Fibroblast of lung (primary cell): ENCODE measurements around the gene SLC19A3.

Experiments
- EZH2 ChIP-seq: IDR thresholded peaks from 2 replicates; pipeline ENCODE4 v1.5.1; 2012; ENCODE audit warnings: low read length, control low read depth, mild to moderate bottlenecking; ENCODE audit errors: missing control alignments
- TF ChIP-seq, protein P1 (sequence below), 2 donors: IDR thresholded peaks in 1 of 2; conservative IDR thresholded peaks in 1 of 2; 1 replicate in 1 of 2; 2 replicates in 1 of 2; pipeline ENCODE4 v1.5.1; 2011 to 2012; ENCODE audit warnings: low read length in 2 of 2, control low read depth in 1 of 2, inconsistent platforms in 1 of 2, low read depth in 1 of 2, mild to moderate bottlenecking in 1 of 2

GRCh38 chr2:227653419-227653818, 64.4 kb downstream of the SLC19A3 start:
- TF ChIP-seq, protein P1, sequence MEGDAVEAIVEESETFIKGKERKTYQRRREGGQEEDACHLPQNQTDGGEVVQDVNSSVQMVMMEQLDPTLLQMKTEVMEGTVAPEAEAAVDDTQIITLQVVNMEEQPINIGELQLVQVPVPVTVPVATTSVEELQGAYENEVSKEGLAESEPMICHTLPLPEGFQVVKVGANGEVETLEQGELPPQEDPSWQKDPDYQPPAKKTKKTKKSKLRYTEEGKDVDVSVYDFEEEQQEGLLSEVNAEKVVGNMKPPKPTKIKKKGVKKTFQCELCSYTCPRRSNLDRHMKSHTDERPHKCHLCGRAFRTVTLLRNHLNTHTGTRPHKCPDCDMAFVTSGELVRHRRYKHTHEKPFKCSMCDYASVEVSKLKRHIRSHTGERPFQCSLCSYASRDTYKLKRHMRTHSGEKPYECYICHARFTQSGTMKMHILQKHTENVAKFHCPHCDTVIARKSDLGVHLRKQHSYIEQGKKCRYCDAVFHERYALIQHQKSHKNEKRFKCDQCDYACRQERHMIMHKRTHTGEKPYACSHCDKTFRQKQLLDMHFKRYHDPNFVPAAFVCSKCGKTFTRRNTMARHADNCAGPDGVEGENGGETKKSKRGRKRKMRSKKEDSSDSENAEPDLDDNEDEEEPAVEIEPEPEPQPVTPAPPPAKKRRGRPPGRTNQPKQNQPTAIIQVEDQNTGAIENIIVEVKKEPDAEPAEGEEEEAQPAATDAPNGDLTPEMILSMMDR (conservative IDR thresholded peaks at IDR 0.05 in 1 of 2, IDR thresholded peaks at IDR 0.05 in 1 of 2; ENCODE audit: low read depth in 1 of 2, low read length in 2 of 2), result no peak
- TF ChIP-seq EZH2, result no peak
